Gastroesophageal sphincter (tissue), 3 donors: ENCODE data around the gene TMEM163.

Experiments
- POLR2AphosphoS5 ChIP-seq: sonication (generic); formaldehyde crosslinking; IDR thresholded peaks from one replicate; pipeline ENCODE4 v1.6.1; 2017; ENCODE audit warnings: antibody characterized with exemption
- TF ChIP-seq, protein P1 (sequence below), 4 experiments: fragments of 200-600 bp in 2 of 4; fragments of 450-650 bp in 2 of 4; sonication (generic) in 1 of 4; IDR thresholded peaks; one replicate each; pipeline ENCODE4 v1.5.1; 2017 to 2019; ENCODE audit warnings: antibody characterized with exemption in 4 of 4, mild to moderate bottlenecking in 2 of 4, moderate library complexity in 2 of 4

DNA sequence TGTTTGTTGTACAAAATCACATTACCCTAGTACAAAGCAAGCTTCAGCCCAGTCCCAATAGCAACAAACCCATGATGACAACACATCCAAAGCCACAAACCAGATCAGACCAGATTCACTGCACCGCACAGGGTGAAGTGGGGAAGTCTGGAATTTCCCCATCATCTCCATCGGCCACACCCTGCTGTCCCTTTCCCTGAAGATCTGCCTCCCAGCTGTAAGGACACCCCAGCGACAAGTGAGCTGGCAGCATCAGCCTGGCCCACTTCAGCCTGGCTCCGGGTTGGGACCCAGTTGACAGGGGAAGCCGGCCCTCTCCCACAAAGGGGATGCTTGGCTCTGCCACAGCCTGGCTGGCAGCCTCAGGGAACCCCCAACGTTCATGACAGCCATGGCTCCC lies 257.3 kb downstream of the TMEM163 start:
- TF ChIP-seq, protein P1, sequence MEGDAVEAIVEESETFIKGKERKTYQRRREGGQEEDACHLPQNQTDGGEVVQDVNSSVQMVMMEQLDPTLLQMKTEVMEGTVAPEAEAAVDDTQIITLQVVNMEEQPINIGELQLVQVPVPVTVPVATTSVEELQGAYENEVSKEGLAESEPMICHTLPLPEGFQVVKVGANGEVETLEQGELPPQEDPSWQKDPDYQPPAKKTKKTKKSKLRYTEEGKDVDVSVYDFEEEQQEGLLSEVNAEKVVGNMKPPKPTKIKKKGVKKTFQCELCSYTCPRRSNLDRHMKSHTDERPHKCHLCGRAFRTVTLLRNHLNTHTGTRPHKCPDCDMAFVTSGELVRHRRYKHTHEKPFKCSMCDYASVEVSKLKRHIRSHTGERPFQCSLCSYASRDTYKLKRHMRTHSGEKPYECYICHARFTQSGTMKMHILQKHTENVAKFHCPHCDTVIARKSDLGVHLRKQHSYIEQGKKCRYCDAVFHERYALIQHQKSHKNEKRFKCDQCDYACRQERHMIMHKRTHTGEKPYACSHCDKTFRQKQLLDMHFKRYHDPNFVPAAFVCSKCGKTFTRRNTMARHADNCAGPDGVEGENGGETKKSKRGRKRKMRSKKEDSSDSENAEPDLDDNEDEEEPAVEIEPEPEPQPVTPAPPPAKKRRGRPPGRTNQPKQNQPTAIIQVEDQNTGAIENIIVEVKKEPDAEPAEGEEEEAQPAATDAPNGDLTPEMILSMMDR (IDR thresholded peaks at IDR 0.05), result no peak
- TF ChIP-seq POLR2AphosphoS5, result no peak
